GM23248 (cell line): ENCODE data around the gene SCN3A. TPM values are rescaled to one million over a fixed set of nuclear protein-coding genes. Genes with fewer than 3 reads are reported as not detected.

ENCODE experiments used
- DNase-seq: peaks from one replicate; pipeline ENCODE4 v3.0.0-alpha.2; 2015
- H2AFZ ChIP-seq: fragments of 200-600 bp; sonication (generic); 2 replicates; pipeline ENCODE4 v1.6.1; 2016; ENCODE audit warnings: antibody characterized with exemption
- H3F3A ChIP-seq: fragments of 200-600 bp; sonication (generic); 2 replicates; pipeline ENCODE4 v1.6.1; 2016; ENCODE audit warnings: mild to moderate bottlenecking, antibody characterized with exemption, mixed run types; ENCODE audit not compliant: insufficient read depth
- H3K27ac ChIP-seq: fragments of 200-600 bp; sonication (generic); 2 replicates; pipeline ENCODE4 v1.5.1; 2016; ENCODE audit warnings: mild to moderate bottlenecking
- H3K27me3 ChIP-seq: fragments of 200-600 bp; sonication (generic); replicated peaks from 2 replicates; pipeline ENCODE4 v1.6.1; 2016; ENCODE audit warnings: mild to moderate bottlenecking; ENCODE audit not compliant: insufficient read depth
- H3K36me3 ChIP-seq: fragments of 200-600 bp; sonication (generic); 2 replicates; pipeline ENCODE4 v1.6.1; 2016; ENCODE audit warnings: low read depth, mild to moderate bottlenecking
- H3K4me1 ChIP-seq: fragments of 200-600 bp; sonication (generic); 2 replicates; pipeline ENCODE4 v1.6.1; 2016; ENCODE audit warnings: mild to moderate bottlenecking; ENCODE audit not compliant: insufficient read depth
- H3K4me2 ChIP-seq: fragments of 200-600 bp; sonication (generic); one replicate; pipeline ENCODE4 v1.6.1; 2016; ENCODE audit warnings: mild to moderate bottlenecking; ENCODE audit not compliant: unreplicated experiment
- H3K4me3 ChIP-seq: fragments of 200-600 bp; sonication (generic); 2 replicates; pipeline ENCODE4 v1.5.1; 2016; ENCODE audit warnings: mild to moderate bottlenecking
- H3K79me2 ChIP-seq: fragments of 200-600 bp; sonication (generic); 2 replicates; pipeline ENCODE4 v1.6.1; 2016; ENCODE audit warnings: mild to moderate bottlenecking; ENCODE audit not compliant: insufficient read depth
- H3K9ac ChIP-seq: fragments of 200-600 bp; sonication (generic); 2 replicates; pipeline ENCODE4 v1.6.1; 2016; ENCODE audit warnings: mild to moderate bottlenecking
- H3K9me2 ChIP-seq: fragments of 200-600 bp; sonication (generic); 2 replicates; pipeline ENCODE4 v1.6.1; 2016; ENCODE audit warnings: mixed run types, mild to moderate bottlenecking, moderate library complexity; ENCODE audit not compliant: insufficient read depth
- H3K9me3 ChIP-seq: fragments of 200-600 bp; sonication (generic); one replicate; pipeline ENCODE4 v1.6.1; 2017; ENCODE audit warnings: low read depth
- H4K20me1 ChIP-seq: fragments of 200-600 bp; sonication (generic); 2 replicates; pipeline ENCODE4 v1.6.0; 2016; ENCODE audit not compliant: insufficient read depth
- EZH2 ChIP-seq: fragments of 200-600 bp; sonication (generic); IDR thresholded peaks from 2 replicates; pipeline ENCODE4 v1.6.1; 2018; ENCODE audit warnings: antibody characterized with exemption, mild to moderate bottlenecking; ENCODE audit not compliant: insufficient read depth, poor library complexity, severe bottlenecking
- EZH2phosphoT487 ChIP-seq: fragments of 200-600 bp; sonication (generic); IDR thresholded peaks from 2 replicates; pipeline ENCODE4 v1.6.1; 2018; ENCODE audit warnings: antibody characterized with exemption, moderate library complexity, mild to moderate bottlenecking, low read depth; ENCODE audit not compliant: insufficient read depth
- WGBS, 2 experiments: methylation state at CpG; one replicate each; pipeline ENCODE4 v1.1.6; 2015 to 2017; ENCODE audit warnings: low lambda C conversion rate in 2 of 2, low coverage in 1 of 2; ENCODE audit errors: missing lambda C conversion rate in 2 of 2; 5-methylcytosine and 5-hydroxymethylcytosine counted together
- in situ Hi-C: fragments of 300-500 bp; cut with MboI; formaldehyde crosslinking; loops from 2 replicates; pipeline ENCODE4 v1.15.0; 2020
- polyA plus RNA-seq: library from polyadenylated mRNA; unstranded; fragments of >200 nt; fragmentation: Nextera tagmentation; extraction: Ambion mirVana; gene quantifications from 2 replicates; pipeline ENCODE4 v1.2.1, GENCODE V29; 2016
- total RNA-seq: library from RNA; depleted of rRNA; stranded (reverse); fragments of >200 nt; shearing (Covaris generic); gene quantifications from 2 replicates; pipeline ENCODE4 v1.2.3, GENCODE V29; 2014

SCN3A gene
- total and polyA plus RNA-seq, 2 experiments from 2014 or later = 0.11 TPM; not detected in 1

DNA sequence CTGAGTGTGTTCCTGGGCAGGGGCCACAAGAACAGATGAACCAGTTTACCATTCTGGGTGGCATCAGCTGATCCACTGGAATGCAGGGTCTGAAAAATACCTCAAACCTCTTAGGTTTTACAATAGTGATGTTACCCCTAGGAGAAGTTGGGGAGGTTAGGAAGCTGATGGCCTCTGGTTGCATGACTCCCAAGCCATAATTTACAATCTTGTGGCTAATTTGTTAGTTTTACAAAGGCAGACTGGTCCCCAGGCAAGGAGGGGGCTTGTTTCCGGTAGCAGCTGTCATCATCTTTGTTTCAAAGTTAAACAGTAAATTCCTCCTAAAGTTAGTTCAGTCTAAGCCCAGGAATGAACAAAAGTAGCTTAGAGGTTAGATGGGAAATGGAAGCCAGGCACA, 134.7 kb downstream of the SCN3A start:
- H3K4me2 ChIP-seq = no peak overlapping the region
- TF ChIP-seq EZH2phosphoT487 (no peak), EZH2 (no peak)
- H2AFZ ChIP-seq = no peak overlapping the region
- DNase-seq = no peak
- no peaks in the 10 kb centered on the region for H3K9me2 ChIP-seq
- H3K36me3 ChIP-seq = no peaks in the 10 kb centered on the region
- no peaks in the 10 kb centered on the region for H3K79me2 ChIP-seq
- no peaks in the 10 kb centered on the region for H4K20me1 ChIP-seq
- no peak overlapping the region for H3K9ac ChIP-seq
- in situ Hi-C loops = no loop called here
- H3K27me3 ChIP-seq = no peaks in the 10 kb centered on the region
- H3K9me3 ChIP-seq = no peaks in the 10 kb centered on the region
- WGBS, 2 experiments = 25 to 40% methylated on average over 1 of the region's 1 CpG
- H3F3A ChIP-seq = no peaks in the 10 kb centered on the region
- H3K4me1 ChIP-seq = no peaks in the 10 kb centered on the region
- no peak overlapping the region for H3K27ac ChIP-seq
- H3K4me3 ChIP-seq = no peak overlapping the region

DNA sequence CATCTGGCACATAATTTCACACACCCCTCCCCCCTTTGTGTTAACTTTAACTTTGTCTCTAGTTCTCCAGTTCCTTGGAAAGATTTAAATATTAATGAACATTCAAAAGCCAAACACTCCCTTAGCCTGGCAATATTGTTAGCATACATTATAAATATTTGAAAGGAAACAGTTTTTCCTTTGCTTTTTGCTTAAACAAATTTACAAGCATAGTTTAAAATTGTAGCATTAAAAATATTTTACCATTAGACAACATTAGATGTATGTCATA, 135.4 kb downstream of the SCN3A start:
- in situ Hi-C loops = no loop called here
- Histone ChIP-seq H3K27ac (no peak overlapping the region), H3K36me3 (no peaks in the 10 kb centered on the region), H3K79me2 (no peaks in the 10 kb centered on the region), H3K4me3 (peak overlapping the region; percentile 46; the same call in 1 of the 2 replicates), H3K27me3 (no peaks in the 10 kb centered on the region), H2AFZ (peak overlapping the region; percentile 37), H3K9me2 (no peaks in the 10 kb centered on the region), H3K4me1 (no peaks in the 10 kb centered on the region), H4K20me1 (no peaks in the 10 kb centered on the region), H3K9ac (no peak overlapping the region), H3K4me2 (peak overlapping the region; percentile 58), H3F3A (no peaks in the 10 kb centered on the region), H3K9me3 (no peaks in the 10 kb centered on the region)
- no peak for DNase-seq
- TF ChIP-seq EZH2phosphoT487 = no peak
- no peak for TF ChIP-seq EZH2

DNA sequence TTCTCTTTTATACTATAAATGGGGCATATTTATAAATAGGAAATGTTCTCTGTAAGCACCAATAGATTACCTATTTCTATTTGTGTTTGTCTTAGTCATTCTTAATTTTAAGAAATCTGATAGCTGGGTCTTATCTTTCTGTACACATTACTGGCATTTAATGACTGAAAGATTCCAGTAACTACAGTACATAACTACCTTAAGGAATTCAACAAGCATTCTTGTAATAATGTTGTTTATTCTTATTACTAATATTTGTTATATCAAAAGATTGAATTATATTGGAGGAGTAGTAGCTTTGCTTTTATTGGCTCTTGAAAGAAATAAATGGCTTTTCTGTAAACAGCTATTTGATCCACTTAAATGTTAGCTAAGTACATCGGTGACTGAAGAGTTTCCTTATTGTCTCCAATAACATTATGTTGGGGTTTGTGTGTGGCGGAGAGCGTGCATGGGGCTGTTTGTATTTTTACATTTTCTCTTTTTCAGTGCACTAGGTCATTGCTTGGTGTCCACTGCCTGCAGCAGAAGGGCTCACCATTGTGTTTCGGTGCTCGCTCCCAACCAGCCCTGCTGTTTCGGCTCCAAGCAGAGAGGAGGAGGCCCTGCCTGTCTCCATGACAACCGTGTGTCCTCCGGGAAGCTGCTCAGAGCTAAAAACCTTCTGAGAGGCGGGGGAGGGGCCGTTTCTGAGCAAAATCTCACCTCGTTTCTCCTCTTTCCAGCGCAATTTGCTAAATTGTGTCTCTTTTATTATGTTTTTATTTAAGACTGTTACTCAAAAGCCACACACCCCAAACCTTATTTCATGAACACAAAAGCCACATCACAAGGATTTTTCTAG, 136.0 kb downstream of the SCN3A start:
- in situ Hi-C loops = no loop called here
- TF ChIP-seq EZH2phosphoT487 (no peak), EZH2 (no peak)
- H3K36me3 ChIP-seq = no peaks in the 10 kb centered on the region
- H3K4me3 ChIP-seq = peak overlapping the region; percentile 46
- H3F3A ChIP-seq = no peaks in the 10 kb centered on the region
- no peaks in the 10 kb centered on the region for H4K20me1 ChIP-seq
- no peaks in the 10 kb centered on the region for H3K79me2 ChIP-seq
- whole genome bisulfite sequencing, 2 experiments = 1 to 3% methylated on average over 12 of the region's 12 CpGs
- H3K9me3 ChIP-seq = no peaks in the 10 kb centered on the region
- H3K9ac ChIP-seq = no peak overlapping the region
- DNase-seq = peak; percentile 67
- no peaks in the 10 kb centered on the region for H3K4me1 ChIP-seq
- no peaks in the 10 kb centered on the region for H3K27me3 ChIP-seq
- H2AFZ ChIP-seq = peak overlapping the region; percentile 37
- no peak overlapping the region for H3K27ac ChIP-seq
- peak overlapping the region; percentile 58 for H3K4me2 ChIP-seq
- no peaks in the 10 kb centered on the region for H3K9me2 ChIP-seq

DNA sequence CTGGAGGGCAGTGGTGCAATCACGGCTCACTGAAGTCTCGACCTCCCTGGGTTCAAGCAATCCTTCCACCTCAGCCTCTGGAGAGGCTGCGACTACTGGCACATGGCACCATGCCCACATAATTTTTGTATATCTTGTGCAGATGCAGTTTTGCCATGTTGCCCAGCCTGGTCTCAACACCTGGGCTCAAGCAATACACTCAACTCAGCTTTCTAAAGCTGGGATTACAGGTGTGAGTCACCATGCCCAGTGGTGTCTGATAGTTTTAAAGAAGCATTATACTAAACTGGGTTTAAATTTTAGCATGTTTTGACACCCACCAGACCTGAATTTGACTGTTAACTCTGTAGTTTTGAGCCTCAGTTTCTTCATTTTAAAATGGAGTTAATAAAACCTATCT, 139.1 kb downstream of the SCN3A start:
- 46 to 52% methylated on average over 3 of the region's 3 CpGs for WGBS, 2 experiments
- in situ Hi-C loops = no loop called here
- H4K20me1 ChIP-seq = no peaks in the 10 kb centered on the region
- no peak for TF ChIP-seq EZH2
- no peak overlapping the region for H2AFZ ChIP-seq
- DNase-seq = no peak
- H3K4me2 ChIP-seq = no peak overlapping the region
- no peaks in the 10 kb centered on the region for H3K36me3 ChIP-seq
- H3K4me3 ChIP-seq = no peak overlapping the region
- no peaks in the 10 kb centered on the region for H3F3A ChIP-seq
- no peaks in the 10 kb centered on the region for H3K27me3 ChIP-seq
- no peak overlapping the region for H3K27ac ChIP-seq
- no peak overlapping the region for H3K9ac ChIP-seq
- H3K4me1 ChIP-seq = no peaks in the 10 kb centered on the region
- no peaks in the 10 kb centered on the region for H3K9me2 ChIP-seq
- no peaks in the 10 kb centered on the region for H3K9me3 ChIP-seq
- H3K79me2 ChIP-seq = no peaks in the 10 kb centered on the region

DNA sequence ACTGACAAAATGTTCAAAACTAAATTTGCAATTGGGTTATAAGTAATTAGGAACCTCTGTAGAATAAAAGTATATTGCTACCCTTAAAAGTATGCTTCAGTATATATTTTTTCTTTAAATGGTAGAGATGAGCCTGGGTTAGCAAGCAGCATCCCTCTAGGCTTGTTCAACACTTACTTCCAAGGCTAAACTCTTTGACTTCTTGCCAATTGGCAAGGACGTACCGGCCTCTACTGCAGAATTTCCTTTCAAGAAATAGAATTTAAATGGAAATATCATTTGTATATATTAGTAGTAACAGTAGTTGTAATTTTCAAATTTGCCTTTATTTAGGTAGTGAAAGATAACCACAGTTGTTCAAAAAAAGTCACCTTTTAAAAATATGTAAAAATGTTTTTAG, 143.4 kb downstream of the SCN3A start:
- DNase-seq = no peak
- no peaks in the 10 kb centered on the region for H3K27me3 ChIP-seq
- no peaks in the 10 kb centered on the region for H3K79me2 ChIP-seq
- in situ Hi-C loops = no loop called here
- H3K9me2 ChIP-seq = no peaks in the 10 kb centered on the region
- no peaks in the 10 kb centered on the region for H4K20me1 ChIP-seq
- TF ChIP-seq EZH2phosphoT487 = no peak
- TF ChIP-seq EZH2 = no peak
- no peak overlapping the region for H3K9ac ChIP-seq
- H3K9me3 ChIP-seq = no peaks in the 10 kb centered on the region
- H2AFZ ChIP-seq = no peak overlapping the region
- no peak overlapping the region for H3K4me3 ChIP-seq
- H3K36me3 ChIP-seq = no peaks in the 10 kb centered on the region
- 69 to 78% methylated on average over 2 of the region's 2 CpGs for WGBS, 2 experiments
- no peak overlapping the region for H3K4me2 ChIP-seq
- no peaks in the 10 kb centered on the region for H3F3A ChIP-seq
- no peak overlapping the region for H3K27ac ChIP-seq
- H3K4me1 ChIP-seq = no peaks in the 10 kb centered on the region
